H1 (cell line): ENCODE measurements around the gene CDCA7. TPM values are rescaled to one million over a fixed set of nuclear protein-coding genes. Genes with fewer than 3 reads are reported as not detected.

Source experiments
- CTCF ChIA-PET: fragments of 300-600 bp; sonication (Branson Sonifier 250); formaldehyde crosslinking; loops from one replicate; lab custom pipeline; 2021; ENCODE audit not compliant: partially characterized antibody; lab: Charles Lee
- POLR2A ChIA-PET: fragments of 300-600 bp; sonication (Branson Sonifier 250); formaldehyde crosslinking; loops from one replicate; lab custom pipeline; 2021; ENCODE audit warnings: inconsistent platforms; ENCODE audit not compliant: partially characterized antibody; lab: Charles Lee
- DNase-seq, 2 experiments: peaks; one replicate each; pipeline versions ENCODE4 v3.0.0 to v3.0.0-alpha.2; 2010 to 2022; ENCODE audit warnings: low spot score in 2 of 2, low read depth in 1 of 2, mixed read lengths in 1 of 2
- FAIRE-seq: peaks from 2 replicates; lab custom pipeline; 2011; peaks lifted over from hg19 to GRCh38; lab: Jason Lieb, UNC
- H2AFZ ChIP-seq: 2 replicates; pipeline ENCODE4 v1.8.1; 2012; ENCODE audit warnings: low read length, inconsistent platforms
- H2AK5ac ChIP-seq: 2 replicates; pipeline ENCODE4 v1.6.1; 2013; ENCODE audit warnings: low read depth, low read length
- H2BK120ac ChIP-seq: replicated peaks from 2 replicates; pipeline ENCODE3; 2013; ENCODE audit warnings: low read depth, low read length, inconsistent platforms
- H2BK12ac ChIP-seq: 2 replicates; pipeline ENCODE4 v1.6.1; 2013; ENCODE audit warnings: low read depth, low read length
- H2BK15ac ChIP-seq: 2 replicates; pipeline ENCODE4 v1.6.1; 2013; ENCODE audit warnings: low read length
- H2BK20ac ChIP-seq: 2 replicates; pipeline ENCODE4 v1.6.1; 2013; ENCODE audit warnings: low read length
- H2BK5ac ChIP-seq: 2 replicates; pipeline ENCODE4 v1.6.1; 2013; ENCODE audit warnings: low read depth, low read length
- H3K14ac ChIP-seq: 2 replicates; pipeline ENCODE4 v1.6.1; 2013; ENCODE audit warnings: inconsistent platforms; ENCODE audit not compliant: insufficient read length
- H3K18ac ChIP-seq: 2 replicates; pipeline ENCODE4 v1.6.1; 2013; ENCODE audit warnings: low read length; ENCODE audit errors: extremely low read depth
- H3K23ac ChIP-seq: 2 replicates; pipeline ENCODE4 v1.6.1; 2013; ENCODE audit warnings: inconsistent platforms; ENCODE audit not compliant: insufficient read length
- H3K23me2 ChIP-seq: 2 replicates; pipeline ENCODE4 v1.6.1; 2013; ENCODE audit warnings: low read depth, low read length
- H3K27ac ChIP-seq: 2 replicates; pipeline ENCODE4 v1.6.1; 2011; ENCODE audit warnings: low read depth, low read length, inconsistent platforms
- H3K27me3 ChIP-seq, 4 experiments: replicated peaks in 1 of 4; 1 replicate in 1 of 4; 2 replicates in 3 of 4; pipeline versions ENCODE4 v1.6.1 to v1.8.1; 2011 to 2013; ENCODE audit warnings: low read length in 3 of 4, mild to moderate bottlenecking in 3 of 4, inconsistent platforms in 2 of 4, mixed read lengths in 2 of 4, moderate library complexity in 1 of 4; ENCODE audit not compliant: control insufficient read depth in 3 of 4, insufficient read depth in 3 of 4; ENCODE audit errors: extremely low read depth in 1 of 4
- H3K36me3 ChIP-seq, 4 experiments: 2 replicates each; pipeline versions ENCODE4 v1.6.1 to v1.8.1; 2011 to 2013; ENCODE audit warnings: mild to moderate bottlenecking in 4 of 4, low read length in 3 of 4, moderate library complexity in 2 of 4, control low read depth in 1 of 4, inconsistent platforms in 1 of 4; ENCODE audit not compliant: insufficient read depth in 4 of 4, control insufficient read depth in 2 of 4
- H3K4ac ChIP-seq: replicated peaks from 2 replicates; pipeline ENCODE3; 2013; ENCODE audit warnings: low read length, low read depth, mixed read lengths, inconsistent platforms; ENCODE audit not compliant: insufficient read length
- H3K4me1 ChIP-seq, 4 experiments: replicated peaks in 1 of 4; 1 replicate in 1 of 4; 2 replicates in 3 of 4; pipeline versions ENCODE4 v1.6.1 to v1.8.1; 2011 to 2013; ENCODE audit warnings: low read length in 3 of 4, inconsistent platforms in 2 of 4, mixed read lengths in 1 of 4; ENCODE audit not compliant: insufficient read depth in 4 of 4, control insufficient read depth in 3 of 4
- H3K4me2 ChIP-seq, 2 experiments: 2 replicates each; pipeline versions ENCODE4 v1.6.1 to v1.8.1; 2011 to 2013; ENCODE audit warnings: low read depth in 2 of 2, low read length in 2 of 2, control low read depth in 1 of 2, inconsistent platforms in 1 of 2, mild to moderate bottlenecking in 1 of 2; ENCODE audit not compliant: insufficient read depth in 1 of 2
- H3K4me3 ChIP-seq, 4 experiments: fragments of 200-600, 300-600 bp in 1 of 4; sonication (generic), shearing (Covaris generic), sonication (Bioruptor Twin) in 1 of 4; 2 replicates each; pipeline versions ENCODE4 v1.5.1 to v1.8.1; 2011 to 2016; ENCODE audit warnings: low read length in 4 of 4, low read depth in 3 of 4, control low read depth in 2 of 4, inconsistent platforms in 2 of 4, mild to moderate bottlenecking in 2 of 4, mixed read lengths in 1 of 4, moderate library complexity in 1 of 4; ENCODE audit not compliant: insufficient read depth in 2 of 4; ENCODE audit errors: extremely low read depth in 1 of 4
- H3K56ac ChIP-seq: replicated peaks from 2 replicates; pipeline ENCODE3; 2013; ENCODE audit warnings: low read depth, mild to moderate bottlenecking, mixed read lengths, low read length, inconsistent platforms; ENCODE audit not compliant: insufficient read length
- H3K79me1 ChIP-seq: 2 replicates; pipeline ENCODE4 v1.6.1; 2013; ENCODE audit warnings: low read depth, low read length, control low read depth
- H3K79me2 ChIP-seq, 2 experiments: 2 replicates each; pipeline versions ENCODE4 v1.6.1 to v1.8.1; 2012 to 2013; ENCODE audit warnings: low read length in 2 of 2, mild to moderate bottlenecking in 2 of 2, inconsistent platforms in 1 of 2; ENCODE audit not compliant: insufficient read depth in 2 of 2, control insufficient read depth in 1 of 2
- H3K9ac ChIP-seq, 4 experiments: replicated peaks in 1 of 4; 1 replicate in 1 of 4; 2 replicates in 3 of 4; pipeline versions ENCODE4 v1.6.1 to v1.8.1; 2011 to 2013; ENCODE audit warnings: low read depth in 3 of 4, low read length in 3 of 4, control low read depth in 2 of 4, mild to moderate bottlenecking in 2 of 4, moderate library complexity in 2 of 4, inconsistent platforms in 1 of 4; ENCODE audit errors: extremely low read depth in 1 of 4
- H3K9me3 ChIP-seq, 2 experiments: 2 replicates each; pipeline versions ENCODE4 v1.6.1 to v1.8.1; 2012 to 2013; ENCODE audit warnings: mild to moderate bottlenecking in 2 of 2, moderate library complexity in 2 of 2, control low read depth in 1 of 2, inconsistent platforms in 1 of 2, low read depth in 1 of 2, low read length in 1 of 2, mixed read lengths in 1 of 2; ENCODE audit not compliant: insufficient read depth in 2 of 2
- H4K20me1 ChIP-seq, 2 experiments: replicated peaks in 1 of 2; 2 replicates each; pipeline versions ENCODE3 to v1.8.1; 2011 to 2013; ENCODE audit warnings: inconsistent platforms in 2 of 2, low read length in 2 of 2, mild to moderate bottlenecking in 1 of 2; ENCODE audit not compliant: insufficient read depth in 2 of 2, control insufficient read depth in 1 of 2
- H4K5ac ChIP-seq: 2 replicates; pipeline ENCODE4 v1.6.1; 2013; ENCODE audit warnings: low read length, low read depth, mixed read lengths, inconsistent platforms; ENCODE audit not compliant: insufficient read length
- H4K8ac ChIP-seq: 2 replicates; pipeline ENCODE4 v1.8.0; 2013; ENCODE audit warnings: mild to moderate bottlenecking, moderate library complexity, low read length, inconsistent platforms; ENCODE audit not compliant: insufficient read depth; ENCODE audit errors: extremely low read depth
- H4K91ac ChIP-seq: replicated peaks from 2 replicates; pipeline ENCODE3; 2013; ENCODE audit warnings: low read length, mixed read lengths, inconsistent platforms; ENCODE audit not compliant: insufficient read length
- BCL11A ChIP-seq, 2 experiments: IDR thresholded peaks; one replicate each; pipeline ENCODE4 v1.6.1; 2011; ENCODE audit warnings: low read depth in 2 of 2, low read length in 2 of 2, mild to moderate bottlenecking in 2 of 2
- CTCF ChIP-seq, 3 experiments: IDR thresholded peaks; 1 replicate in 2 of 3; 2 replicates in 1 of 3; pipeline versions ENCODE4 v1.5.1 to v1.6.1; 2011; ENCODE audit warnings: low read length in 3 of 3, mild to moderate bottlenecking in 3 of 3, inconsistent platforms in 2 of 3, low read depth in 1 of 3, moderate library complexity in 1 of 3; ENCODE audit not compliant: insufficient read depth in 1 of 3; ENCODE audit errors: control extremely low read depth in 1 of 3
- RAD21 ChIP-seq, 2 experiments: IDR thresholded peaks in 1 of 2; conservative IDR thresholded peaks in 1 of 2; 2 replicates each; pipeline ENCODE4 v1.6.1; 2011; ENCODE audit warnings: low read depth in 2 of 2, low read length in 2 of 2, improper control_type of control experiment in 1 of 2, inconsistent platforms in 1 of 2, mild to moderate bottlenecking in 1 of 2, moderate library complexity in 1 of 2
- TEAD4 ChIP-seq: IDR thresholded peaks from 2 replicates; pipeline ENCODE4 v1.6.1; 2012; ENCODE audit warnings: low read depth, low read length, inconsistent platforms, mixed read lengths
- YY1 ChIP-seq: IDR thresholded peaks from 2 replicates; pipeline ENCODE4 v1.6.1; 2011; ENCODE audit warnings: low read depth, mild to moderate bottlenecking, low read length
- WGBS, 2 experiments: shearing (Covaris generic) in 1 of 2; methylation state at CpG; one replicate each; pipeline versions ENCODE4 v1.1.6 to v1.1.7; 2013 to 2015; ENCODE audit warnings: low lambda C conversion rate in 2 of 2, mixed read lengths in 2 of 2, inconsistent platforms in 1 of 2, low coverage in 1 of 2, missing lambda C conversion rate in 1 of 2; ENCODE audit not compliant: insufficient replicate concordance in 2 of 2, insufficient coverage in 1 of 2, insufficient read length in 1 of 2; ENCODE audit errors: extremely low coverage in 1 of 2, missing lambda C conversion rate in 1 of 2; 5-methylcytosine and 5-hydroxymethylcytosine counted together
- polyA plus RNA-seq, 7 experiments: library from polyadenylated mRNA; depleted of rRNA in 3 of 7; stranded (reverse) in 5 of 7; unstranded in 2 of 7; fragments of >200 nt in 5 of 7; fragments of 200-250 nt in 2 of 7; gene quantifications; 1 replicate in 5 of 7; 2 replicates in 1 of 7; 4 replicates in 1 of 7; pipeline versions ENCODE4 v1.2.1 to v1.2.3, GENCODE V29; 2011 to 2013; ENCODE audit warnings: missing spikeins in 2 of 7, mixed read lengths in 2 of 7
- total RNA-seq: library from RNA; stranded (reverse); fragmentation: NEBNext Ultra II Directional; extraction: Animal tissue kit (Norgen Biotek cat#: 25700); gene quantifications from 2 replicates; pipeline ENCODE4 v1.2.1, GENCODE V29; 2021

The CDCA7 gene
- total and polyA plus RNA-seq, 2 of the 8 experiments (the other 6 are each of a cell fraction or from before 2014, with no cell fraction given) = 64.4 to 80.4 TPM

- H3K9ac ChIP-seq = no peak overlapping the region
- peak; percentile 58 to 83 for DNase-seq
- no peak overlapping the region for H3K56ac ChIP-seq
- peak overlapping the region; percentile 15 to 70 for H3K4me2 ChIP-seq
- H3K27ac ChIP-seq = no peak overlapping the region
- H3K4me3 ChIP-seq = peak overlapping the region in 3 of 4 experiments; percentile 20 to 50 (median 27); a peak in 3 of 8 replicates
- H2BK15ac ChIP-seq = no peak overlapping the region; the same call in 1 of the 2 replicates
- H3K4ac ChIP-seq = no peak overlapping the region
- no peaks in the 10 kb centered on the region; a peak in 2 of 7 replicates for H3K27me3 ChIP-seq
- CTCF ChIA-PET = interaction anchor here (0.7 to 5.6 kb wide), 46 partner anchors 10 to 939 kb away, joined by 3 to 61 read pairs (median 4); no protein-coding TSS in a partner anchor
- TF ChIP-seq RAD21 (IDR thresholded peaks at IDR 0.05 in 1 of 2, conservative IDR thresholded peaks at IDR 0.05 in 1 of 2; ENCODE audit: low read depth in 2 of 2, low read length in 2 of 2) = peak; percentile 98 to 99
- TF ChIP-seq BCL11A (IDR thresholded peaks at IDR 0.05; ENCODE audit: low read depth in 2 of 2, low read length in 2 of 2) = no peak
- 0 out of 2 replicates have a peak, but pooled peaks have one; percentile 30 for TF ChIP-seq YY1
- TF ChIP-seq CTCF (IDR thresholded peaks at IDR 0.05; ENCODE audit: control extremely low read depth in 1 of 3, insufficient read depth in 1 of 3, low read depth in 1 of 3, low read length in 3 of 3) = peak; percentile 78 to 93 (median 92)
- peak; percentile 15; the same call in 1 of the 2 replicates for TF ChIP-seq TEAD4
- H4K5ac ChIP-seq = no peak overlapping the region
- H2BK12ac ChIP-seq = peak overlapping the region; percentile 70; the same call in 1 of the 2 replicates
- no peak overlapping the region for H2BK120ac ChIP-seq
- no peak overlapping the region for H3K23ac ChIP-seq
- no peaks in the 10 kb centered on the region for H4K20me1 ChIP-seq
- H3K79me2 ChIP-seq = no peaks in the 10 kb centered on the region
- no peak overlapping the region for H3K18ac ChIP-seq
- peaks cover 3 to 10% (median 6%) of the 10 kb centered on the region in 4 experiments; a peak in 4 of 7 replicates for H3K4me1 ChIP-seq
- H2BK5ac ChIP-seq = no peak overlapping the region
- H2AK5ac ChIP-seq = no peak overlapping the region
- WGBS, 2 experiments = 14% methylated on average over 21 of the region's 21 CpGs; no CpG with 5 or more reads in 1 of the 2 experiments
- POLR2A ChIA-PET = interaction anchor here (1.2 kb wide), 2 partner anchors 25 to 46 kb away, joined by 3 read pairs; no protein-coding TSS in a partner anchor
- no peaks in the 10 kb centered on the region for H3K36me3 ChIP-seq
- peak overlapping the region; percentile 94 for H2AFZ ChIP-seq
- no peak overlapping the region for H3K14ac ChIP-seq
- no peak overlapping the region; the same call in 1 of the 2 replicates for H2BK20ac ChIP-seq
- no peak overlapping the region for H4K8ac ChIP-seq
- no peak overlapping the region for H4K91ac ChIP-seq
- no peaks in the 10 kb centered on the region for H3K79me1 ChIP-seq
- peak; percentile 97 for FAIRE-seq
- H3K23me2 ChIP-seq = peaks cover 2% of the 10 kb centered on the region; the same call in 1 of the 2 replicates
- no peaks in the 10 kb centered on the region for H3K9me3 ChIP-seq
Measured at GRCh38 chr2:173402405-173402974, 47.8 kb downstream of the CDCA7 start.
